ENCODE data around the gene TBL3.

GRCh38 chr16:2022723-2023091 lies 50.9 kb downstream of the TBL3 start:
- TF ChIP-seq HOXA7 (CRISPR knock-in tag; IDR thresholded peaks at IDR 0.05; ENCODE audit: borderline replicate concordance): no peak
- TF ChIP-seq, protein P1, sequence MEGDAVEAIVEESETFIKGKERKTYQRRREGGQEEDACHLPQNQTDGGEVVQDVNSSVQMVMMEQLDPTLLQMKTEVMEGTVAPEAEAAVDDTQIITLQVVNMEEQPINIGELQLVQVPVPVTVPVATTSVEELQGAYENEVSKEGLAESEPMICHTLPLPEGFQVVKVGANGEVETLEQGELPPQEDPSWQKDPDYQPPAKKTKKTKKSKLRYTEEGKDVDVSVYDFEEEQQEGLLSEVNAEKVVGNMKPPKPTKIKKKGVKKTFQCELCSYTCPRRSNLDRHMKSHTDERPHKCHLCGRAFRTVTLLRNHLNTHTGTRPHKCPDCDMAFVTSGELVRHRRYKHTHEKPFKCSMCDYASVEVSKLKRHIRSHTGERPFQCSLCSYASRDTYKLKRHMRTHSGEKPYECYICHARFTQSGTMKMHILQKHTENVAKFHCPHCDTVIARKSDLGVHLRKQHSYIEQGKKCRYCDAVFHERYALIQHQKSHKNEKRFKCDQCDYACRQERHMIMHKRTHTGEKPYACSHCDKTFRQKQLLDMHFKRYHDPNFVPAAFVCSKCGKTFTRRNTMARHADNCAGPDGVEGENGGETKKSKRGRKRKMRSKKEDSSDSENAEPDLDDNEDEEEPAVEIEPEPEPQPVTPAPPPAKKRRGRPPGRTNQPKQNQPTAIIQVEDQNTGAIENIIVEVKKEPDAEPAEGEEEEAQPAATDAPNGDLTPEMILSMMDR (tag by site-specific recombination; IDR thresholded peaks at IDR 0.05): no peak
- no peak for TF ChIP-seq ZNF391 (tag by site-specific recombination; IDR thresholded peaks at IDR 0.05; ENCODE audit: borderline replicate concordance, low read depth)
- TF ChIP-seq ZNF571 (tag by site-specific recombination; IDR thresholded peaks at IDR 0.05): no peak
- TF ChIP-seq ZNF366 (tag by site-specific recombination; conservative IDR thresholded peaks at IDR 0.05): no peak
- no peak for TF ChIP-seq ZBTB7A (tag by site-specific recombination; IDR thresholded peaks at IDR 0.05; ENCODE audit: low read depth)
- no peak for TF ChIP-seq ZNF362 (tag by site-specific recombination; IDR thresholded peaks at IDR 0.05)
- TF ChIP-seq ZNF473 (tag by site-specific recombination; IDR thresholded peaks at IDR 0.05): no peak
- no peak for TF ChIP-seq PBX3 (CRISPR knock-in tag; IDR thresholded peaks at IDR 0.05)
- TF ChIP-seq ZNF121 (tag by site-specific recombination; IDR thresholded peaks at IDR 0.05): no peak
- TF ChIP-seq TCF7L2 (IDR thresholded peaks at IDR 0.05; ENCODE audit: borderline replicate concordance, low read depth, low read length): no peak
- no peak for TF ChIP-seq ZNF274 (IDR thresholded peaks at IDR 0.05; ENCODE audit: low read length)
- TF ChIP-seq ZNF274 (tag by site-specific recombination; IDR thresholded peaks at IDR 0.05; ENCODE audit: borderline replicate concordance): no peak

All from HEK293 (cell line).